NOMO-1 treated with dmso at 0.1 percent for 144 hours (cell line): Measurements from ENCODE around the gene AIRE.
A peak's percentile ranks its signal among the peaks of the same experiment; 100 is the strongest.
"Not testable (repeated sequence)": the region's sequence is repeated elsewhere in the genome, so short reads cannot be mapped to it uniquely, and the experiment has no call there.

Source experiments
- DNase-seq: peaks from one replicate; lab custom pipeline; 2025; ENCODE audit not compliant: unreplicated experiment; lab: John Stamatoyannopoulos, UW

The AIRE gene

GRCh38 chr21:44291078-44291935 is 5.6 kb downstream of the AIRE start:
- DNase-seq: no peak

GRCh38 chr21:44291936-44292811 is 6.5 kb downstream of the AIRE start:
- DNase-seq: no peak

GRCh38 chr21:44292812-44293195 is 7.1 kb downstream of the AIRE start:
- no peak for DNase-seq

- DNase-seq: no peak
Measured at GRCh38 chr21:44293551-44294231, 8.0 kb downstream of the AIRE start.

- DNase-seq: no peak
Measured at GRCh38 chr21:44294391-44295162, 8.9 kb downstream of the AIRE start.

GRCh38 chr21:44295163-44295573 is 9.5 kb downstream of the AIRE start:
- no peak for DNase-seq

- no peak for DNase-seq
Measured at GRCh38 chr21:44295646-44296045, 10.0 kb downstream of the AIRE start.

- DNase-seq: no peak
Measured at GRCh38 chr21:44296103-44296519, 10.4 kb downstream of the AIRE start.

- DNase-seq: no peak
Measured at GRCh38 chr21:44296916-44297315, 11.2 kb downstream of the AIRE start.

- DNase-seq: peak; percentile 52
Measured at GRCh38 chr21:44297525-44298290, 12.0 kb downstream of the AIRE start.

GRCh38 chr21:44298301-44298700 is 12.6 kb downstream of the AIRE start:
- no peak for DNase-seq

- no peak for DNase-seq
Measured at GRCh38 chr21:44299085-44299457, 13.4 kb downstream of the AIRE start.

GRCh38 chr21:44299458-44300261 is 14.0 kb downstream of the AIRE start, which contains the start of gene PFKL:
Gene PFKL, plus strand, starts transcription at chr21:44300053. Its CDS starts 53 bp downstream, at chr21:44300106.
- DNase-seq: peak; percentile 78

- peak; percentile 48 for DNase-seq
Measured at GRCh38 chr21:44300262-44300959, 14.7 kb downstream of the AIRE start.

GRCh38 chr21:44301141-44301540 is 15.5 kb downstream of the AIRE start:
- no peak for DNase-seq

- no peak for DNase-seq
Measured at GRCh38 chr21:44301961-44302406, 16.3 kb downstream of the AIRE start.

- not testable (repeated sequence) for DNase-seq
Measured at GRCh38 chr21:44302573-44303401, 17.1 kb downstream of the AIRE start.
